A549 treated with dexamethasone at 1 μM for 4 hours (cell line): ENCODE measurements around the gene L3MBTL3. TPM values are rescaled to one million over a fixed set of nuclear protein-coding genes. Genes with fewer than 3 reads are reported as not detected.

Source experiments
- total RNA-seq: library from RNA; stranded (reverse); fragments of 200-300 nt; extraction: Qiagen RNA extraction; gene quantifications from 5 replicates; pipeline ENCODE4 v1.2.3, GENCODE V29; 2022

The L3MBTL3 gene
- 2.3 to 3.1 TPM (median 2.9 TPM) in 5 replicates for total RNA-seq

DNA sequence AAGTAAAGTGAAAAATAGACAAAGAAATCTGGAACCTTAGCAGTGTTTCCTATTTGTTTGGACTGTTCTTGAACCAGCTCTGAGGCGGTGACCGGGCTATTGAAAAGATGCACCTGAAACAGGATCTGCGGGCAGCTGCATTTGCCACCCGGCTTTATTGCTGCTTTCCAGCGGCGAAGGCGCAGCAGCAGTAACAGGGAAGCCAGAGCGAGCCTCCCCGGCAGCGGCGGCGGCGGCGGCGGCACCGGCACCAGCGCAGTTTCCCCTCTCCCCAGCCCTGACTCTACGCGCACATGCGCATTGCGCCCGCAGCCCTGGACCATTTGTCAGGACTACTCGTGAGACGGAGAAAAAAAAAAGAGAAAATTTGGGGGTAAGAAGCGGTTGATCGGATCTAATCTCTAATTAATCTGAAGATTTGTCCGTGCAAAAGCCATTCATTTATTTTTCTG is at the start of gene L3MBTL3:
L3MBTL3 (plus strand) TSS at position 290 of the 452 bp plus-strand sequence. CDS start 24,119 bp downstream, outside the sequence.

Other genes starting within 250 kb of the L3MBTL3 start
- not detected in 5 replicates for gene TMEM244, start 157.3 kb upstream of the L3MBTL3 start, total RNA-seq
- gene SAMD3, start 204.4 kb downstream of the L3MBTL3 start, total RNA-seq: not detected in 5 replicates